SH-SY5Y (cell line): ENCODE results near the gene RAB40C.

Experiments
- GATA2 ChIP-seq: IDR thresholded peaks from 2 replicates; pipeline ENCODE4 v1.6.1; 2011; ENCODE audit warnings: mild to moderate bottlenecking, low read depth, low read length
- GATA3 ChIP-seq: IDR thresholded peaks from 2 replicates; pipeline ENCODE4 v1.6.1; 2011; ENCODE audit warnings: low read depth, mild to moderate bottlenecking, low read length, moderate library complexity

- TF ChIP-seq GATA3 (no peak), GATA2 (no peak)
These were observed 30.3 kb upstream of the RAB40C start for GRCh38 chr16:559411-560203.
